ENCODE data around the gene CORIN. TPM values are rescaled to one million over a fixed set of nuclear protein-coding genes. Genes with fewer than 3 reads are reported as not detected.

CORIN gene
- total RNA-seq, 1 experiment from 2014 or later = 3.5 TPM

DNA sequence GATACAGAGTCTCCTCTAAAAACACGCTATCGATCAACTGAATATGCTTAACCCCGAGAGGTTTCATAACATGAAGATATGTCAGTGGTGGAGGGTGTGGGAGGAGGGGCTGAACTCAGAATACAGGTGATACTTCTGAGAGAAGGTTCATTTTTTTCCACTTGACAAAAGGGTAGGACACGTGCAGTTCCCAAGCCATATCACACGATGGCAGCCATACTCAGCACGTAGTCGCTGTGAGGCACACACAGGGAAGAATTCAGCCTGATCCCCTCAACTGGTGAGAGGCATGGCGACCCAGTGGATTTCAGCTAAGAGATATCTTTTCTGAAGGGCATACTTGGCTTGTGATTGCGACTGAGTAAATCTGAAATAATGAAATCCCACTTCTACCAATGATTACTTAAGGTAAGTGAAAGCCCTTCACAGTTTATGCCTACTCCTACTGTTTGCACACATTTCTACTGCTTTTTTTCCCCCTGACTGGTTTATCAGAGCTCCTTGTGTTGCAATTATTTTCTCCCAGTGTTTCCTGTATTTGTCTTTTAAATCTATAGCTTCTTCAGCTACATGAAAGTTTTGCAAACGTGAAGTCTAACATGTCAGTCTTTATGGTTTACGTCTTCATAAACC, 133.1 kb downstream of the CORIN start:
- Histone ChIP-seq H3K9me3 (ENCODE audit: control insufficient read depth in 1 of 2, insufficient read depth in 1 of 2, low read depth in 1 of 2, low read length in 2 of 2) (no peaks in the 10 kb centered on the region), H3K4me2 (ENCODE audit: low read length) (no peak overlapping the region), H3K9ac (ENCODE audit: low read length) (no peak overlapping the region), H3K9me2 (ENCODE audit: insufficient read depth) (no peaks in the 10 kb centered on the region), H3K4me3 (replicated peaks in 1 of 2; ENCODE audit: low read depth in 1 of 2, low read length in 2 of 2) (no peak overlapping the region), H4K20me1 (ENCODE audit: insufficient read depth) (no peaks in the 10 kb centered on the region), H3K4me1 (ENCODE audit: control insufficient read depth in 1 of 2, insufficient read depth in 2 of 2, low read length in 2 of 2) (no peaks in the 10 kb centered on the region), H3K27me3 (ENCODE audit: insufficient read depth, low read length) (no peaks in the 10 kb centered on the region), H3K79me2 (ENCODE audit: insufficient read depth, low read length) (no peaks in the 10 kb centered on the region), H3K36me3 (ENCODE audit: control insufficient read depth in 1 of 2, insufficient read depth in 2 of 2, low read length in 2 of 2) (no peaks in the 10 kb centered on the region), H3K27ac (ENCODE audit: low read depth, low read length) (no peak overlapping the region), H2AFZ (ENCODE audit: low read depth, low read length, poor library complexity, severe bottlenecking) (no peak overlapping the region)
- peak; percentile 93 for ATAC-seq
- ChIA-PET CTCF (interaction anchor here (2.1 kb wide), 1 partner anchor 229 kb away, joined by 7 read pairs; no protein-coding TSS in a partner anchor), POLR2A (no interaction called here), RAD21 (ENCODE audit: low non-redundant PET in 1 of 2, low total read pairs in 2 of 2, uncharacterized antibody in 2 of 2, unreplicated experiment in 2 of 2) (no interaction called here)
- TF ChIP-seq EGR1 (IDR thresholded peaks at IDR 0.05; ENCODE audit: low read depth) (no peak), CBX3 (IDR thresholded peaks at IDR 0.05; ENCODE audit: low read depth) (no peak), RAD21 (IDR thresholded peaks at IDR 0.05; ENCODE audit: low read depth) (peak; percentile 55), YY1 (IDR thresholded peaks at IDR 0.05; ENCODE audit: extremely low read depth, insufficient replicate concordance, low read depth, low read length) (no peak), SP1 (IDR thresholded peaks at IDR 0.05; ENCODE audit: low read depth) (no peak), TCF7L2 (IDR thresholded peaks at IDR 0.05; ENCODE audit: borderline replicate concordance, extremely low read depth, insufficient read depth, insufficient read length) (no peak), SRF (IDR thresholded peaks at IDR 0.05; ENCODE audit: low read depth) (no peak), ZFX (IDR thresholded peaks at IDR 0.05) (no peak), JUND (IDR thresholded peaks at IDR 0.05) (no peak), EZH2 (IDR thresholded peaks at IDR 0.05) (no peak)
- TF ChIP-seq, protein P1, sequence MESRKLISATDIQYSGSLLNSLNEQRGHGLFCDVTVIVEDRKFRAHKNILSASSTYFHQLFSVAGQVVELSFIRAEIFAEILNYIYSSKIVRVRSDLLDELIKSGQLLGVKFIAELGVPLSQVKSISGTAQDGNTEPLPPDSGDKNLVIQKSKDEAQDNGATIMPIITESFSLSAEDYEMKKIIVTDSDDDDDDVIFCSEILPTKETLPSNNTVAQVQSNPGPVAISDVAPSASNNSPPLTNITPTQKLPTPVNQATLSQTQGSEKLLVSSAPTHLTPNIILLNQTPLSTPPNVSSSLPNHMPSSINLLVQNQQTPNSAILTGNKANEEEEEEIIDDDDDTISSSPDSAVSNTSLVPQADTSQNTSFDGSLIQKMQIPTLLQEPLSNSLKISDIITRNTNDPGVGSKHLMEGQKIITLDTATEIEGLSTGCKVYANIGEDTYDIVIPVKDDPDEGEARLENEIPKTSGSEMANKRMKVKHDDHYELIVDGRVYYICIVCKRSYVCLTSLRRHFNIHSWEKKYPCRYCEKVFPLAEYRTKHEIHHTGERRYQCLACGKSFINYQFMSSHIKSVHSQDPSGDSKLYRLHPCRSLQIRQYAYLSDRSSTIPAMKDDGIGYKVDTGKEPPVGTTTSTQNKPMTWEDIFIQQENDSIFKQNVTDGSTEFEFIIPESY (IDR thresholded peaks at IDR 0.05; ENCODE audit: extremely low read depth, insufficient replicate concordance, low read length) = no peak
- TF ChIP-seq, protein P2, sequence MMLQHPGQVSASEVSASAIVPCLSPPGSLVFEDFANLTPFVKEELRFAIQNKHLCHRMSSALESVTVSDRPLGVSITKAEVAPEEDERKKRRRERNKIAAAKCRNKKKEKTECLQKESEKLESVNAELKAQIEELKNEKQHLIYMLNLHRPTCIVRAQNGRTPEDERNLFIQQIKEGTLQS (IDR thresholded peaks at IDR 0.05) = no peak
- TF ChIP-seq, protein P3, sequence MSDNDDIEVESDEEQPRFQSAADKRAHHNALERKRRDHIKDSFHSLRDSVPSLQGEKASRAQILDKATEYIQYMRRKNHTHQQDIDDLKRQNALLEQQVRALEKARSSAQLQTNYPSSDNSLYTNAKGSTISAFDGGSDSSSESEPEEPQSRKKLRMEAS (IDR thresholded peaks at IDR 0.05) = peak; percentile 38; the same call in 1 of the 2 replicates
- TF ChIP-seq, protein P4, sequence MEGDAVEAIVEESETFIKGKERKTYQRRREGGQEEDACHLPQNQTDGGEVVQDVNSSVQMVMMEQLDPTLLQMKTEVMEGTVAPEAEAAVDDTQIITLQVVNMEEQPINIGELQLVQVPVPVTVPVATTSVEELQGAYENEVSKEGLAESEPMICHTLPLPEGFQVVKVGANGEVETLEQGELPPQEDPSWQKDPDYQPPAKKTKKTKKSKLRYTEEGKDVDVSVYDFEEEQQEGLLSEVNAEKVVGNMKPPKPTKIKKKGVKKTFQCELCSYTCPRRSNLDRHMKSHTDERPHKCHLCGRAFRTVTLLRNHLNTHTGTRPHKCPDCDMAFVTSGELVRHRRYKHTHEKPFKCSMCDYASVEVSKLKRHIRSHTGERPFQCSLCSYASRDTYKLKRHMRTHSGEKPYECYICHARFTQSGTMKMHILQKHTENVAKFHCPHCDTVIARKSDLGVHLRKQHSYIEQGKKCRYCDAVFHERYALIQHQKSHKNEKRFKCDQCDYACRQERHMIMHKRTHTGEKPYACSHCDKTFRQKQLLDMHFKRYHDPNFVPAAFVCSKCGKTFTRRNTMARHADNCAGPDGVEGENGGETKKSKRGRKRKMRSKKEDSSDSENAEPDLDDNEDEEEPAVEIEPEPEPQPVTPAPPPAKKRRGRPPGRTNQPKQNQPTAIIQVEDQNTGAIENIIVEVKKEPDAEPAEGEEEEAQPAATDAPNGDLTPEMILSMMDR (IDR thresholded peaks at IDR 0.05 in 2 of 3, conservative IDR thresholded peaks at IDR 0.05 in 1 of 3; ENCODE audit: borderline replicate concordance in 1 of 3, insufficient read depth in 1 of 3, low read depth in 2 of 3, low read length in 2 of 3) = peak; percentile 22 to 47 (median 40); a peak in 4 of 6 replicates
- intact Hi-C loops (cut with micrococcal nuclease) = loop anchor here (5.0 to 10.0 kb wide), 3 partner anchors 130 to 382 kb away; partner anchors contain the start of gene CORIN
- DNase-seq (ENCODE audit: low read depth, low spot score) = no peak
- BruUV-seq (replicated peaks) = no TSS peak

All from HCT116 (cell line).